ENCODE results near the gene MICOS13.
A peak's percentile ranks its signal among the peaks of the same experiment; 100 is the strongest.
"Not testable (repeated sequence)": the region's sequence is repeated elsewhere in the genome, so short reads cannot be mapped to it uniquely, and the experiment has no call there.

The MICOS13 gene

DNA sequence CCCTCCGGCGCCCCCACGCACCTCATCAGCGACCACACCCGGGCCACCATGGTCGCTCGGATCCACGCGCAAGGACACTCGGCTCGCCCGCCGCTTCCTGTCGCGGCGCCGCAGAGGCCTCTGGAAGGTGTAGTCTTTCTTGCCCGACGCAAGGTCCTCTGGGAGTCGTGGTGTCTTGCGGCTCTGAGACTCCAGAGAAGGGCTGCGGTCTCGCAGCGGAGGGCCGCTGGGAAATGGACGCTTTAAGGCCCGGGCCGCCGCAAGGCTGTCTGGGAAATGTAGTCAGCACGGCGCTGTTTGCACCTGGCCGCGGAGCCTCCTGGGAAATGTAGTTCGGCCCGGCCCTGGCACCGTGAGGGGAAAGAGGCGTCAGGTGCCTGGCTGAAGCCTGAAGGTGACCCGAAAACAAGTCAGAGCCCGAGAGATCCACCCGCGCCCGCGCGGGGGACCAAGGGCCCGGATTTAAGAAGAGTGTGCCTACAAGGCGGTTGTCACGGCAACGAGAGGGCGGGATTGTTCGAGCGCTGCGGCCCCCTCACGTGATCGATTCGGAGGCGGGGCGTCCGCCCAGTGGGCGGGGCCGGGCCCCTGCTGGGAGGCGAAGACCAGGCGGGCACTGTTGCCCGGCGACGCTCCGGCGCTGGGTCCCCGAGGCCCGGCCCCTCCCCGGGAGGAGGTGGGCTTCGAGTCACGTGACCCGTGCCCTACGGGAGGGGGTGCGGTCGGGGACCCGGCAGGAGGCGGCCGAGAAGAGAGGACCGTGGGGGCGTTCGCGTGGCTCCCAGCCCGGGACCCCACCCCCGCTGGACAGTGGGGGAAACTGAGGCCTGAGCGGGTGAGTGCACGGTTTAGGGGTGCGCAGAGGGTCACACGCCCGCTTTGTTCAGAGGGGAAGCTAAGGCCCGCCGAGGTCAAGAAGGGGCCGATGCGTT is at the start of gene MICOS13, which contains the start of gene HSD11B1L:
TSS of gene MICOS13 (minus strand) at position 80 of the 932 bp plus-strand sequence. CDS start at position 50, 30 bp downstream.
TSS of gene HSD11B1L (plus strand) at position 591 of the 932 bp plus-strand sequence. CDS start 3,806 bp downstream, outside the sequence.
- DNase-seq, result peak; percentile 99

- DNase-seq, result no peak
These were observed 47.2 kb upstream of the MICOS13 start for GRCh38 chr19:5727453-5728050.

- DNase-seq, result peak; percentile 100
These were observed 39.9 kb upstream of the MICOS13 start, which contains the start of the genes CATSPERD and LONP1 for GRCh38 chr19:5719961-5720790. Gene CATSPERD (plus strand): TSS chr19:5720637. CDS start chr19:5720738, 101 bp downstream. Gene LONP1 (minus strand): TSS chr19:5720146. CDS start chr19:5720132, 14 bp downstream.

- peak; percentile 29 for DNase-seq
These were observed 39.1 kb upstream of the MICOS13 start for GRCh38 chr19:5719274-5719960.

DNA sequence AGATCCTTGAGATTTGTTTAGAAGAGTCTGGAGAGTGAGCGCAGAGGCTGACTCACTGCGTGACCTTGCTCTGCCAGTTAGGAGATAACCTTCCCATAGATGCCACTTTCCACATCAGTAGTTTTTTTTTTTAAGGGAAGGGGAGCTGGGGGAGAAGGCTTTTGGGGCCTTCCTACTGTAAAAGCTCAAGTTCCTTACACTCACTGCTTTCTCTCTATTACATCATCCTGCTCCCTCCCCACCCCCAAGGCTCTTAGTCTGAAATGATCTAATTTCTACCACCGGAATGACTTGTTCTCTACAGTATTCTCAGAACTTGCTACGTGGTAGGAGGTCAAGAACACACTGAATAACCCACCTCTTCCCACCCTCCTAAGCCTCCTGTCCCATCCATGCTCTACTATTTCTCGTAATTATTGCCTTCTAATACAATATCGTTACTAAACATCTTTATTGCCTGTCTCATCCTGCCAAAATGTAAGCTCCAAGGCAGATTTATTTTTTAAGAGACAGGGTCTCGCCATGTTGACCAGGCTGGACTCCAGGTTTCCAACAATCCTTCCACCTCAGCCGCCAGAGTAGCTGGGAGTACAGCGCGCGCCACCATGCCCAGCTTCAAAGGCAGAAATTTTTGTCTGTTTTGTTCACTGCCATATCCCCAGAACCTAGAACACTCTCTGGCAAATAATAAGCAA is 38.4 kb upstream of the MICOS13 start:
- peak; percentile 88 for DNase-seq

DNA sequence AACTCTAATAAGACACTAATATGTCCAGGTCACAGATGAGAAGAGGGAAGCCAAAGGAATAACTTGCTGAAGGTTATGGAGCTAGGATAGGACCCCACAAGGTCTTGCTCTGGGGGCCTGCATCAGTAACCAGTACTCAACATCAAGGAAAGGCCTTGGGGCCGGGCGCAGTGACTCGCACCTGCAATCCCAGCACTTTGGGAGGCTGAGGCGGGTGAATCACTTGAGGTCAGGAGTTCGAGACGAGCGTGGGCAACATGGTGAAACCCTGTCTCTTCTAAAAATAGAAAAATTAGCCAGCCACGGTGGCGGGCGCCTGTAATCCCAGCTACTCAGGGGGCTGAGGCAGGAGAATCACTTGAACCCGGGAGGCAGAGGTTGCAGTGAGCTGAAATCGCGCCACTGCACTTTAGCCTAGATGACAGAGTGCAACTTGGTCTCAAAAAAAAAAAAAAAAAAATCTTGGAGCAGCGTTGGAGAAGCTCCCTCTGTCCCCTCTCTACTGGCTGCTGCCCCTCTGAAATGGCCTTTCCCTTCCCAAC is 37.8 kb upstream of the MICOS13 start:
- DNase-seq, result peak; percentile 66

DNA sequence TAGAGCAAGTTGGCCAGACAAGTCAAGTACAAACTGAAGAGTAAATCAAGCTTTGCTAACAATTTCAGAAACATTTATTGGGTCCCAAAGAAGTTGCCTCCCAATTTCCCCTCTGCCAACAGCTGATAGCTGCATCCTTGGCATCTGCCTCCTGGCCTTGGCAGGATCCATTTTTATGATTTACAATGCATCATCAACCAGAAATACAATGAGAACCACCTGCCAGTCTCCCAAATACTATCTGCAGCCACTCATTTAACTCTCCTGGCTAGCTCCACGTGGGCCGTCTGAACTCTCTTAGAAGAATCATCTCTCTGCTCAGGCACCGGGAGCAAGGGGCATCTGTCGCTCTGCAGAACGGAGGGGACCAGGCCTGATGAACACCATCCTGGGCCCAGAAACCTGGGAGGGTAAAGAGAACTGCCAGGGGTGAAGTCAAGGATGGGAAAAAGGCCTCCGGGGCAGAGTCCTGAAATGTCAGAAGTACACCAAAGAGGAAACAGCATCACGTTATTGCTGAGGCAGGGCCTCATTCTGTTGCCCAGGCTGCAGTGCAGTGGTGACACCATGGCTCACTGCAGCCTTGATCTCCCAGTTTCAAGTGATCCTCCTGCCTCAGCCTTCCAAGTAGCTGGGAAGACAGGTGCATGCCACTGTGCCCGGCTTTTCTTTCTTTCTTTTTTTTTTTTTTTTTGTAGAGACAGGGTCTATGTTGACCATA is 37.1 kb upstream of the MICOS13 start:
- peak; percentile 31 for DNase-seq

DNA sequence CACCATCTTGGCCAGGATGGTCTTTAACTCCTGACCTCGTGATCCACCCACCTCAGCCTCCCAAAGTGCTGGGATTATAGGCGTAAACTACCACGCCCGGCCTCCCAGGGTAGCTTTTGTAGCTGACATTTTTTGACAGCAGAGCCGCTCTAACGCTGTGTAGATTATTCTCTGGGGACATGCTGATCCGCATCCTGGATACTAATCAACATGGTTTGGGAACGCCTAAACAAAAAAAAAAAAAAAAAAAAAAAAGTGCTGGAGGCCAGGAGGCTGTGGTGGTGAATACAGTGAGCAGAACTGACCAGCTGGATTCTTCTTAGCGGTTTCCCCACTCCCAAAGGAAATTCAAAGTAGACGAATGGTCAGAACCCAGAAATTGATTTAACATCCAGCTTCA is 34.5 kb upstream of the MICOS13 start:
- no peak for DNase-seq

DNA sequence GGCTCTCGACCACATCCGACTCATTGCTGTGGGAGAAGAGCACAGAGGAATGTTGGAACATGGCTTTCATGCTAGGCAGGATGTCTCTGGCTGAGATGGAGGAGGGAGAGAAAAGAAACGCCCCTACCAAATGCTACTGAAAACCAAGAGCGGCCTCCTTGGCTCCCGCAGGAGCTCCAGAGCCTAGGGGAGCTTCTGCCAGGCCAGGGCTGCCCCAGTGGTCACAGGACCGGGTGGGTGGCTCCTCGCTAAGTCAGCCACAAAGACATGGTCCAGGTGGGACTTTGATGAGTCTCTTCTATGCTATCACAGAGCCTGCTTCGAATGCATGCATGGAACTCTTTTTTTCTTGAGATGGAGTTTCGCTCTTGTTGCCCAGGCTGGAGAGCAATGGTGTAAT is 32.9 kb upstream of the MICOS13 start:
- DNase-seq, result no peak

DNA sequence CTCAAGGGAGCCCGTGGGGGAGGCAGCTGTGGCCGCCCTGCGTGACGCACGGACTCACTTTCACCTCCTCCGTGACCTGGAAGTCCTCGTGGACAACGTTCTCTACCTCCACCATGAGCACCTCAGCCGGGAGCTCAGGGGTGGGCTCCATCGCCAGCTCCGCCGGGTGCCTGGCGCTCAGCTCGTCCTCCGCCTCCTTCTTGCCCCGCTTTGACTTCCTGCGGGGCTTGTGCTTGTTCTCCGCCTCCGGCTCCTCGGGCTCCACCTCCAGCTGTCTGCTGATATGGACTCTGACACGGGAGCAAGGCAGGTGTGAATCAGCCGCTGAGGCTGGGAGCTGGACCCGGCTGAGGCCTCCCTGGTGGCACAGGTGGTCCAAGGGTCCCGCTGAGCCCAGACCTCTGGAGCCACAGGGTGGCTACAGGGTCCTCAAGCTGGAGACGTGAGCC is 31.4 kb upstream of the MICOS13 start:
- no peak for DNase-seq

DNA sequence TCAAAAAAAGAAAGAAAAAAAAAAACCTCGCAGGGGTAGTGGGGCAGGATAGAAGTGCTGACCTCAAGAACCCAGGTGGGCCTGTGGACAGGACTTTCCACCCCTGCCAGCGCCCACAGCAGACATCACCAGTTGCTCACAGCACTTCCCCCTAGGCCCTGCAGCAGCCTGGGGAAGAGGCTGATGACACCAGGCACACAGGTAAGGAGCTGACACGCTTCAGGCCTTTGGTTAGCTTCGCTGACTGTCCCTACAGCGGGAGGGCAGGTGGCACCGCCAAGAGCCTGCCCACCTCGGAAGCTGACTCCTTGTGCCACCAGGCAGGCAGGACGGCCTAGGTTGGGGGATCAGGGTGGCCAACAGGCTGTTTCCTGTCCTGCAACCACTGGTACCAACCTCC is 30.7 kb upstream of the MICOS13 start:
- DNase-seq, result no peak

- no peak for DNase-seq
These were observed 27.6 kb upstream of the MICOS13 start for GRCh38 chr19:5707576-5708575.

DNA sequence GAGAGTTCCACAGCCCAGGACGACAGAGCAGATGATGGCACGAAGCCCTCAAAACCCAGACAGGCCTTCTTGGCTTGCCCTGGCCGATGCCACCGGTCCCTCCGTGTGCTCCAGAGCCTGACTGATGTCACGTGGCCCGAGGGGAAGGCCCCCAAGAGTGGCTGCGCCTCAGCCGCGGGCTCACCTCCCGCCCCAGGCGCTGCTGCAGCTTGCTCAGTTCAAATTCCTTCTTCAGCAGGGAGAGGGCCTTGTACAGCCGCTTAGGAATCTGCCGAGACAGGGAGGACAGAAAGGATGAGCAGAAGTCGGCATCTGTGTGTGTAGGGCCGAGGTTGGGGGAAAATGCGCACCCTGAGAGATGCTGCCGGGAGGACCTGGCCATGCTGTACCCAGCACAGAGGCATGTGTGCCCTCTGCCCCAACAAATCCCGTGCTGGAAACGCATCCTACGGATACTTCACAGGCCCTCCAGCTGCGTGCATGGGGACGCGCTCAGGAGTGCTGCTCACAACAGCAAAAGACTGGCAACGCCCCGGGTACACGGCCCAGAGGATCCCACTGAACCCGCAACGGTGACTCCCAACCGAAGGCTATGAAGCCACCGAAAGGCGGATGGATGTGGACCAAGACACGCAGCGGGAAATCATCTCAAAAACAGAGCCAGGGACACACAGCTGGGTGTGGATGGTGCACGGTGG is 26.7 kb upstream of the MICOS13 start:
- DNase-seq, result no peak

DNA sequence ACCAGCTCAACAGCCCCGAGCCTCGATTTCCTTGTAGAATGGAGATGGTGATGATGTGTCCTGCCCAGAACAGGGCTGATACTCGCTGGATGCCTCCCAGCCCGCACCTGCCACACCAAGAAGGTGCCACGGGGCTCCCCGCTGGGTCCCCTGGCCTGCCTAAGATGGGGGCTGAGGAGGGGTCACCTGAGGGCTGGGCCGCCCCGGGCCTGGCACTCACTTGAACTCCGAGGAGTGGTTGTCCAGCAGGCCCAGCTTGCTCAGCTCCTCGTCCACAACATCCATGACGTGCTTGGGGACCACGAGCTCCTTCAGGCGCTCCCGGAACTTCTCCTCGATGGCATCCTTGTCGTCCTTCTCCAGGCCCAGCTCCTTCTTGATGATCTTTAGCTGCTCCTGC is 25.2 kb upstream of the MICOS13 start:
- DNase-seq, result no peak

DNA sequence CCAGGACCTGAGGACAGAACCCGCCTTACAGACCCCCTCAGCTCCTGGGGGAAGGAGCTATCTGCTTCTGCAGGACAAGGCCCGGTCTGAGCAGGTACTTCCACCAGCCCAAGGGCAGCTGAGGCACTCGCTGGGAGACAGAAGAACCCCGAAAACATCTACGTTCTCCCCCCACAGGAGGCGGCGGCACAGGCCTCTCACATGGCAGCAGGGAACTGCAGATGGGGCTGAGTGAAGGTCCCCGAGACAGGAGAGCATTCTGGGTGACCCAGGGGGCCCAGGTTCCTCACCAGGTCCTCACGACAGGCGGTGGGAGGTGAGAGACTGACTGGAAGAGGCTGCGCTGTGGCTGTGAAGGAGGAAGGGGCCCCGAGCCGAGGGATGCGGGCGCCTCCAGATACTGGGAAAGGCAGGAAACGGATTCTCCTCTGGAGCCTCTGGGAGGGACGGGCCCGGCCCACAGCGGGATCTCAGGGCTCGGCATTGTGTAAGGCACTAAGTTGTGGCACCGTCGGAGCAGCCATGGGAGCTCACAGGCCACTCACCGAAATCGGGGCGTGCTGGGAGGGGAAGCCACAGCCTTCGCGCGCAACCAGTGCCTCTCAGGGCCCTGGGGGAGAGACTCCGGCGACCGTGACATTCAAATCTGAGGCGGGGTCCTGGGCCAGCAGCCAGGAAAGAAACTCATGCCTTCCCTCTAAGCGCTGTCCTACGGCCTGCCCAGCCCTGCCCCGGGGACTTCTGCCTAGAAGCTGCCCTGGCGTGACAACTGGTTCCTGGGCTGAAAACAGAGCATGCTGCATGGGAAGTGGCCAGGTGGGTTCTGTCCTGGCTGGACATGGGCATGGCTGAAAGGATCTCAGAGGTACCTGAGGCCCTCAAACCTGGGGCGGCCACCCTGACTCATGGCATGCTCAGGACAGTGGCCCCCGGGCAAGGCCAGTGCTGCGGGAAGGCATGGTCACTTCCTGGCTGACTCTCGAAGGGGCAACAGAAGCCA is 23.8 kb upstream of the MICOS13 start:
- DNase-seq, result no peak

GRCh38 chr19:5702053-5702410 is 21.7 kb upstream of the MICOS13 start:
- not testable (repeated sequence) for DNase-seq

GRCh38 chr19:5700455-5701092 is 20.3 kb upstream of the MICOS13 start:
- DNase-seq, result no peak

All from inflammatory macrophage treated with lipopolysaccharide for 4 hours (primary cell).